AG10803 (cell line): ENCODE data around the gene ACO1.

Experiments
- DNase-seq: peaks from one replicate; pipeline ENCODE4 v3.0.0; 2010; ENCODE audit warnings: low read depth
- H3K4me3 ChIP-seq: 2 replicates; pipeline ENCODE4 v1.5.1; 2011; ENCODE audit warnings: mild to moderate bottlenecking, low read length, control low read depth
- TF ChIP-seq, protein P1 (sequence below): conservative IDR thresholded peaks from 2 replicates; pipeline ENCODE4 v1.5.1; 2011; ENCODE audit warnings: mild to moderate bottlenecking, low read length, control low read depth, inconsistent platforms

Gene ACO1

DNA sequence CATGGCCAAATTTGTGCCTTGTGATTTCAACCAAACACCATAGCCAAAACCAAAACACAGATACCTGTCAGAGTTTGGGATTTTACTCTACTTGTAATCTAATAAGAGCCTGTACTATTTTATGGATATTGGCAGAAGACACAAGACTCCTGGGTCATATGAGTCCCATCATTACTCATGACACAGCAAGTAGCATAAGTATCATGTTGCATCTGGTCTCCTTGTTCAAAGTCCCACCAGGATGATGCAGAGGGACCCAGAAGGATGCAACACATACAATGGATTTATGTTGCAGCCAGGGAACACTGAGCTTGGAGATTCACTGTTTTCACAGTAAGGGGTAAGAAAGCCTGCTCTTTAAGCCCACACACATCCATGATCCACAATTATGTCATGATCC lies 13.2 kb upstream of the ACO1 start:
- TF ChIP-seq, protein P1, sequence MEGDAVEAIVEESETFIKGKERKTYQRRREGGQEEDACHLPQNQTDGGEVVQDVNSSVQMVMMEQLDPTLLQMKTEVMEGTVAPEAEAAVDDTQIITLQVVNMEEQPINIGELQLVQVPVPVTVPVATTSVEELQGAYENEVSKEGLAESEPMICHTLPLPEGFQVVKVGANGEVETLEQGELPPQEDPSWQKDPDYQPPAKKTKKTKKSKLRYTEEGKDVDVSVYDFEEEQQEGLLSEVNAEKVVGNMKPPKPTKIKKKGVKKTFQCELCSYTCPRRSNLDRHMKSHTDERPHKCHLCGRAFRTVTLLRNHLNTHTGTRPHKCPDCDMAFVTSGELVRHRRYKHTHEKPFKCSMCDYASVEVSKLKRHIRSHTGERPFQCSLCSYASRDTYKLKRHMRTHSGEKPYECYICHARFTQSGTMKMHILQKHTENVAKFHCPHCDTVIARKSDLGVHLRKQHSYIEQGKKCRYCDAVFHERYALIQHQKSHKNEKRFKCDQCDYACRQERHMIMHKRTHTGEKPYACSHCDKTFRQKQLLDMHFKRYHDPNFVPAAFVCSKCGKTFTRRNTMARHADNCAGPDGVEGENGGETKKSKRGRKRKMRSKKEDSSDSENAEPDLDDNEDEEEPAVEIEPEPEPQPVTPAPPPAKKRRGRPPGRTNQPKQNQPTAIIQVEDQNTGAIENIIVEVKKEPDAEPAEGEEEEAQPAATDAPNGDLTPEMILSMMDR, result no peak
- DNase-seq, result no peak
- H3K4me3 ChIP-seq, result no peak overlapping the region

DNA sequence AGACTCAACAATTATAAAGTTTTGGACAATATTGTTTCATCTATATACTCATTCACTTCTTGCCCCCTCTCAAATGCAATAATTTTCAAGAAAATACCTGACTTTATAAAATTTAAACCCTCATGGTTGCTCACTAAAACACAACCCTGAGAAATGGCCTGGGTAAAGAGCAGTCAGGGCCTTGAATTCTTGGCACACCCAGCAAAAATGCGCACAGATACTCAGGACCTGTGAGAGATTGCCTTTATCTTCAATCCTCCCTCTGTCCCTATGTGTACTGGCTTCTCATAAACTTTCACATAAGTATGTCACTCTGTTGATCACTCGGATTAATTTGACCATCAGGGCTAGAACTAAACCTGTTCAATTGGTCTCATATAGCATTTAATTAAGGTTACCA lies 12.8 kb upstream of the ACO1 start:
- no peak for DNase-seq
- no peak overlapping the region for H3K4me3 ChIP-seq
- TF ChIP-seq, protein P1, result no peak

DNA sequence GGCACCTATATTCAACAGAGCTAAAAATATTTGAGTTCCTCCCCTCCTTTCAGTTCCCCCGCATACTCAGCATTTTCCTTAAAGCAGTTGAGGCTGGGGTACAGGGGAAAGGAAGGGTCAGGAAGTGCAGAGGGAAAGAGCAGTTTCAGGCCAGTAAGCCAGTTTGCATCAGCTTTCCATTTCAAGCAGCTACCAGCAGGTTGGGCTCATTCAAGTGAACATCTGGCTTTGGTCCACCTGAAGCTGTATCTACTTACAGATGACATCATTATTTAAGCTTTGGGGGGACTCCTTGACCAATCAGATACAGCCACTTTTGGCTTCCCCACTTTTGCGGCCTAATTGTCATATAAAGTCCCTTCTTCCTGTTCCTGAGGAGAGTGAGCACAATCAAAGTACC lies 8.2 kb upstream of the ACO1 start:
- DNase-seq, result peak; percentile 25
- TF ChIP-seq, protein P1, result no peak
- no peak overlapping the region for H3K4me3 ChIP-seq

DNA sequence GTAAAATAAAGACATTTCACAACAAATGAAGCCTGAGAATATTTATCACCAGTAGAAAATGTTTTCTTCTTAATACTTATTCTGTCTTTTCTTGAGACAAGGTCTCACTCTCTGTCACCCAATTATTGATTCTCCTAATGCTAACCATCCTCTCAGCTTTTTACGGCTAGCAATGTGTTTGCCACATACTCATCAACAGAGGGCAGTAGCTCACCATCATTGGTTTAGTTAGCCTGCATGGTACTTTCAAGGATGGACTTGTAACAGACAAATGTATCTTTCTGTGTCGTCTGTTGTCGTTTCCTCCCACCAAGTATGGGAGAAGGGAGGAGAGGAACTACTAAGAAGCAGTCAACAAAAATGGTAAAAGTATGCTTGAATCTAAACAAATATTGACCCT lies 5.9 kb upstream of the ACO1 start:
- TF ChIP-seq, protein P1, result peak; percentile 96
- H3K4me3 ChIP-seq, result no peak overlapping the region; the same call in 1 of the 2 replicates
- peak; percentile 77 for DNase-seq

DNA sequence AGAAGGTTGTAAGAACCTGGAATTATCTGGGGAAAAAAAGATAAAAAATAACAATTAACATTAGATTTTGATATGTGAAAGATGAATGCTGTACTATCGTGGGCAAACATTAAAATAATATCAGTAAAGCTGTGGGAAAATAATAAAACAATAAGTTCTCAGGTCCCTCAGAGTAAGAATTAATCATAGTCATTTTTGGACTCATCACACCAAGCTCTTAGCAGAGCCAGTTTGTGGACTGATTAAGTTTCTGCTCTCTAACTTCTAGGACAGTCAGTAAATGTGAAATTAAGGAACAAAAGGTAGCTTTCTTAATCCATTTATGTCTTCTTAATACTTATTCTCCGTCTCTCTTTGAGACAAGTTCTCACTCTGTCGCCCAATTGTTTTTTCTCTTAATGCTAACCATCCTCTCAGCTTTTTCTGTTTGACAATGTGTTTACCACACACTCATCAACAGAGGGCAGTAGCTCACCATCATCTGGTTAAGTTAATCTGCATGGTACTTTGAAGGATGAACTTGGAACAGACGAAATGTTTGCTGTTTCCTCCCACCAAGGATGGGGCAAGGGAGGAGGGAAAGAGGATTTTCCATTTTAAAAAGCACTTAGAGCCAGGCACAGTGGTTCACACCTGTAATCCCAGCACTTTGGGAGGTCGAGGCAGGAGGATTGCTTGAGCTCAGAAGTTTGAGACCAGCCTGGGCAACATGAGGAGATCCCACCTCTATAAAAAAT lies 5.3 kb upstream of the ACO1 start:
- TF ChIP-seq, protein P1, result peak; percentile 97
- DNase-seq, result peak; percentile 79
- no peak overlapping the region for H3K4me3 ChIP-seq

DNA sequence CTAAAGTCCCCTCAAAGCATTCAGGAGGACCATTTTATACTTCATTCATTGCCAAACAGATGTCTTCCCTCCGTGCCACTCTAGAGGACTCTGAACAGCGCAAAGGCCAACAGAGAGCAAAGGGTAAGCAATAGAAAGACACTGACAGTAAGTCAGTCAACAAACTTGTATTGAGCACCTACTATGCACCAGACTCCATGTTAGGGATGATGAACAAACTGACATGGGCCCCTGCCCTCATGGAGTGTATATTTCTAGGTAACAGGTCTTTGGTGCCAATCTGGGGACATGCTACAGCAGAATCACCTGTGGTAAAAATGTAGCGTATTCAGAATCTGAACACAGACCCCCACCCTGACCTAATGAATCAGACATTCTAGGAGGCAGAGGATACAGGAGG lies 3.5 kb upstream of the ACO1 start:
- no peak for DNase-seq
- TF ChIP-seq, protein P1, result no peak

DNA sequence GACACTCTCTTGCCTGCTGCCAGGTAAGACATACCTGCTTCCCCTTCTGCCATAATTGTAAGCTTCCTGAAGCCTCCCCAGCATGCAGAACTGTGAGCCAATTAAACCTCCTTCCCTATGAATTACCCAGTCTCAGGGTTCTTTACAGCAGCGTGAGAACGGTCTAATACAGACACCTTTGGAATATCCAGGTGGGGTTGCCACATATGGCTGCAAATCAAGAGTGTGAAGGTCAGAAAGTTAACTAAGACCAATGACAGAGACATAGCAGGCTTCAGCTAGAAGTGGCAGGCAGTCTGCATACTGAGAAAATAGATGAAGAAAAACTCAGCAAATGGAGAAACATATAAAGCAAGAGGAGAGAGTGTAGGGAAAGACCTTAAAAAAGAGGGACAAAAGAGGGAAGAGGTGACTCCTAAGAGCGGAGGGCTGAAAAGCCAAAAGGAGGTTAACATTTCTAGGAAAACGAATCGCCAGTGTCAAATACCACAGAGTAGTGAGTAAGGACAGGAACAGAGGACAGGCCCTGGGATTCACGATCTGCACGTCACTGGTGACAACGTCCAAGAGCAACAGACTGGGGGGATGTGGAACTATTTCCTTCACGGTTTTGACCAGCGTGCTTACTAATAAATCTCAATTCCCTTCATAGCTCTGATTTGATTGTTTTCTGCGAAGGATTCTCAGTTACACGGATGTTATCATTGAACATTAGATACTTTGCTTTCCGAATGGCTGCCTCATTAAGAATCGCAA lies 1.7 kb upstream of the ACO1 start:
- H3K4me3 ChIP-seq, result no peak overlapping the region
- TF ChIP-seq, protein P1, result no peak
- DNase-seq, result no peak

More for the DNA sequence above, 3.5 kb upstream of the ACO1 start:
- no peak overlapping the region for H3K4me3 ChIP-seq
